Stimulated activated CD8-positive, alpha-beta memory T cell treated with anti-CD3 and anti-CD28 coated beads, Interleukin-15, amount 100 ng/mL, for 48 hours (primary cell): ENCODE data around the gene SERINC5.
"Not testable (repeated sequence)": the region's sequence is repeated elsewhere in the genome, so short reads cannot be mapped to it uniquely, and the experiment has no call there.

Experiments used
- DNase-seq, 2 donors: peaks; one replicate each; pipeline ENCODE4 v3.0.0-alpha.2; 2020; ENCODE audit warnings: low read depth in 2 of 2

The SERINC5 gene

DNA sequence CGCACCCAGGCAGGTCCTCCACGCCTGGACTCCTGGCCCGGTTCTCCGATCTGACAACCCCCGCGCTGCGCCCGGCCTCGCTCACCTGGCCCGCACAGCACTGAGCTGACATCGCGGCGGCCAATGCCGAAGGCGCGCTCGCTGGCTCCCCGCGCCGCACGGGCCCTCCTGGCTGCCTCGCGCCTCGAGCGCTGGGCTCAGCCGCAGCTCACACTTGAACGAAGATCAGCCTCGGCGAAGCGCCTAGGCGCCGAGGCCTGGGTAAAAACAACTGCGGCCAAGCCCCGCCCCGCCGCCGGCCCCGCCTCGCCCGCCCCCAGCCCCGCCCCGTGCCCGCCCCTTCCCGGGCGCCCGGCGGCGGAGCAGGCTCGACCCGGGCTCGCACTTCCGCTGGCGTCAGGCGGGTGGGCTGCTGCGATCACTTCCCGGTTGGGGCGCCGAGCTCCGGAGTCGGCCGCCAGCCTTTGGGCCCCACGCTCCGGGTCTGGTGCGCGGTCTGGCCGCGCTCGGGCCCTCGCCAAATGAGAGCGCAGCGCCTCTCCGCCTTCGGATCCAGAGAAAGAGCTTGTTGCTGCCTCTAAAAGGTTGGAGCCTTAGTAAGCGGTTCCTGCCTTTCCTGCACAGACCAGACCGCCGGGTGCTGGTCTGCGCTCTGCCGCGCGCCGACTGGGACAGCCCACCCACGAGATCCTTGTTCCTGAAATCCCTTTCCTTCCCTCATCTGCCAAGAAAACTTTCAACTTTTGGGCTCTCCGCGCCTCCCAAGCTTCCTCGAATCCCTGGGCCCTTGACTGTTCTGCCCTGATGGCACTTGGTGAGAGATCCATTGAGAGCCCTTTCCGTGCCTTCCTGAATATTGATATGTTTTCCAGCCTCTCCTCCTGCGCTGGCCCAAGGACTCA lies at the start of gene SERINC5:
TSS of gene SERINC5 (minus strand) at position 238 of the 902 bp plus-strand sequence. CDS start at position 112, 126 bp downstream.
- DNase-seq = peak; percentile 83 to 84

DNA sequence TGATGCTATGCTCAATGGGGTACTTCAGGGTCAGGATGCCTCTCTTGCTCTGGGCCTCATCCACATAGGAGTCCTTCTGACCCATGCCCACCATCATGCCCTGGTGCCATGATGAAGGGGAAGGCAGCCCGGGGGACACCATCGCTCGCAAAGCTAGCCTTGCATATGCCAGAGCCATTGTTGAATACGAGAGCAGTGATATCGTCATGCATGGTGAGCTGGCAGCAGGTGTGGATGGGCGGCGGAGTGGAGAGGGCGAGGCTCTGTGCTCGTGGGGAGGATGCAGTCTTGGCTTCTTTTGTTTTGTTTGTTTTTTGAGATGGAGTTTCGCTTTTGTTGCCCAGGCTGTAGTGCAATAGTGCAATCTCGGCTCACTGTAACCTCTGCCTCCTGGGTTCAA lies 46.8 kb upstream of the SERINC5 start:
- no peak for DNase-seq

DNA sequence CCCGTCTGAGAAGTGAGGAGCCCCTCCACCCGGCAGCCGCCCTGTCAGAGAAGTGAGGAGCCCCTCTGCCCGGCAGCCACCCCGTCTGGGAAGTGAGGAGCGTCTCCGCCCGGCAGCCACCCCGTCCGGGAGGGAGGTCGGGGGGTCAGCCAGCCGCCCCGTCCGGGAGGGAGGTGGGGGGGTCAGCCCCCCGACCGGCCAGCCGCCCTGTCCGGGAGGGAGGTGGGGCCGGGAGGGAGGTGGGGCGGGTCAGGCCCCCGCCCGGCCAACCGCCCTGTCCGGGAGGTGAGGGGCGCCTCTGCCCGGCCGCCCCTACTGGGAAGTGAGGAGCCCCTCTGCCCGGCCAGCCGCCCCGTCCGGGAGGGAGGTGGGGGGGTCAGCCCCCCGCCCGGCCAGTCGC lies 45.5 kb upstream of the SERINC5 start:
- DNase-seq = not testable (repeated sequence)

DNA sequence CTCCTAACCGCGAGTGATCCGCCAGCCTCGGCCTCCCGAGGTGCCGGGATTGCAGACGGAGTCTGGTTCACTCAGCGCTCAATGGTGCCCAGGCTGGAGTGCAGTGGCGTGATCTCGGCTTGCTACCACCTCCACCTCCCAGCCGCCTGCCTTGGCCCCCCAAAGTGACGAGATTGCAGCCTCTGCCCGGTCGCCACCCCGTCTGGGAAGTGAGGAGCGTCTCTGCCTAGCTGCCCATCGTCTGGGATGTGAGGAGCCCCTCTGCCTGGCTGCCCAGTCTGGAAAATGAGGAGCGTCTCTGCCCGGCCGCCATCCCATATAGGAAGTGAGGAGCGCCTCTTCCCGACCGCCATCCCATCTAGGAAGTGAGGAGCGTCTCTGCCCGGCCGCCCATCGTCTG lies 44.9 kb upstream of the SERINC5 start:
- DNase-seq = not testable (repeated sequence)

DNA sequence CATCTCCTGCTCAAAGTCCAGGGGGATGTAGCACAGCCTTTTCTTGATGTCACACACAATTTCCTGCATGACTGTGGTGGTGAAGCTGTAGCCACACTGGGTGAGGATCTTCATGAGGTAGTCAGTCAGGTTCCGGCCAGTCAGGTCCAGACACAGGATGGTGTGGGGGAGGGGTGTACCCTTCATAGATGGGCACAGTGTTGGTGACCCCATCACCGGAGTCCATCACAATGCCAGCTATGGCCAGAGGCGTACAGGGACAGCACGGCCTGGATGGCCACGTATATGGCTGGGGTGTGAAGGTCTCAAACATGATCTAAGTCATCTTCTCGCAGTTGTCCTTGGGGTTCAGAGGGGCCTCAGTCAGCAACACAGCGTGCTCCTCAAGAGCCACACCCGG lies 44.3 kb upstream of the SERINC5 start:
- no peak for DNase-seq

DNA sequence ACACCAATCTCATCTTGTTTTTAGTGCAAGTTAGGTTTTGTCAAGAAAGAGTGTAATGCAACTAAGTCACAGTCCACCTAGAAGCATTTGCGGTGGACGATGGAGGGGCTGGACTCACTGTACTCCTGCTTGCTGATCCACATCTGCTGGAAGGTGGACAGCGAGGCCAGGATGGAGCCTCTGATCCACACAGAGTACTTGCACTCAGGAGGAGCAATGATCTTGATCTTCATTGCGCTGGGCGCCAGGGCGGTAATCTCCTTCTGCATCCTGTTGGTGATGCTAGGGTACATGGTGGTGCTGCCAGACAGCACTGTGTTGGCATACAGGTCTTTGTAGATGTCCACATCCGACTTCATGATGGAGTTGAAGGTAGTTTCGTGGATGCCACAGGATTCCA lies 43.8 kb upstream of the SERINC5 start:
- DNase-seq = no peak

DNA sequence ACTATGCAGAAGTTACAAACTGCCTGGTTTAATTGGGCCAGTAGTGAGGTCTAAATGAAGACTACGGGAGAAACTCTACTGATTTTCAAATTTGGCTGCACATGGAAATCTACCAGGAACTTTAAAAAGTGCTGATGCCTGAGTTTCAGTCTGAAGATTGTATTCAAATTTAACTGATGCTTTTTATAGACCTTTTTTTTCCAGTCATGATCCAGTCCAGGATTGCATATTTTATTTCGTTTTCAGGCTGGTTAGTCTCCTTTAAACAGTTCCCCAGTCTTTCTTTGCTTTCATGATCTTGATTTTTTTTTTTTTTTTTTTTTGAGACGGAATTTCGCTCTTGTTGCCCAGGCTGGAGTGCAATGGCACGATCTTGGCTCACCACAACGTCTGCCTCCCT lies 40.3 kb upstream of the SERINC5 start:
- no peak for DNase-seq

DNA sequence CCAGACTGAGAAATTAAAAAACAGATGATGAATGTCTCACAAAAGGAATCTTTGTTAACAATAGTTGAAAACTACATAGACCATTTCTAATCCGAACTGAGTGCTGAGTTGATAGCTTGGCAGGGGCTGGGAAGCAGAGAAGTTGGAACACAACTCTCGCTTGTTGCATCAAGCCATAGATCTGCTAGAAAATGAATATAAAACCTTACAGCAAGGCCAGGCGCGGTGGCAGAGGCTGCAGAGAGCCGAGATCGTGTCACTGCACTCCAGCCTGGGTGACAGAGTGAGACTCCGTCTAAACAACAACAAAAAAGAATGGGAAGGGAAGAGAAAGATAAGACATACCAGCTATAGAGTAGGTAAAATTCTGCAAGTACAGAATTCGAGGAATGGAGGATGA lies 35.9 kb upstream of the SERINC5 start:
- DNase-seq = no peak

DNA sequence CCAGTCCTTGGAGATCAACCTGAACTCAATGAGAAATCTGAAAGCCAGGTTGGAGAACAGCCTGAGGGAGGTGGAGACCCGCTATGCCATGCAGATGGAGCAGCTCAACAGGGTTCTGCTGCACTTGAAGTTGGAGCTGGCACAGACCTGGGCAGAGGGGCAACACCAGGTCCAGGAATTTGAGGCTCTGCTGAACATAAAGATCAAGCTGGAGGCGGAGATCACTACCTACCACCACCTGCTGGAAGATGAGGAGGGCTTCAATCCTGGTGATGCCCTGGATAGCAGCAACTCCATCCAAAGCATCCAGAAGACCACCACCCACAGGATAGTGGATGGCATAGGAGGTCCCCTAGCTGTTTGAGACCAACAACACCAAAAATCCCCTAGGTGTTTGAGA lies 33.5 kb upstream of the SERINC5 start:
- no peak for DNase-seq

DNA sequence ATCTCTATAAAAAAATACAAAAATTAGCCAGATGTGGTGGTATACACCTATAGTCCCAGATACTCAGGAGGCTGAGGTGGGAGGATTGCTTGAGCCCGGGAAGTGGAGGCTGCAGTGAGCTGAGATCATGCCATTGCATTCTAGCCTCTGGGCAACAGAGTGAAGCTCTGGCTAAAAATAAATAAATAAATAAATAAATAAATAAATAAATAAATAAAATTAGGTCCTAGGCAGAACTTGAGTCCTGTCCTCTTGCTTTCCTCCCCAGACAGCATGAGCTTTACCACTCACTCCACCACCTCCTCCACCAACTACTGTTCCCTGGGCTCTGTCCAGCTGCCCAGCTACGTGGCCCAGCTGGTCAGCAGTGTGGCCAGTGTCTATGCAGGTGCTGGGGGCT lies 32.3 kb upstream of the SERINC5 start:
- DNase-seq = no peak

DNA sequence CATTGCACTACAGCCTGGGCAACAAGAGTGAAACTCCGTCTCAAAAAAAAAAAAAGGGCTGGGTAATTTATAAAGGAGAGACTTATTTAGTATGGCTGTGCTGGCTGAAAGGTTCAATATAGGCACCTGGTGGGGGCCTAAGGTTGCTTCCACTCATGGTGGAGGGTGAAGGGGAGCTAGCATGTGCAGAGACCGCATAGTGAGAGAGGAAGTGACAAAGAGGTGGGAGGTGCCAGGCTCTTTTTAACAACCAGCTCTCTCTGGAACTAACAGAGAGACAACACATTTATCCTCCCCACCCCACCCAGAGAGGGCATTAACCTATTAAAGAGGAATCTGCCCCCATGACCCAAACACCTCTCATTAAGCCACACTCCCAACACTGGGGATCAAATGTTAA lies 28.9 kb upstream of the SERINC5 start:
- DNase-seq = no peak

DNA sequence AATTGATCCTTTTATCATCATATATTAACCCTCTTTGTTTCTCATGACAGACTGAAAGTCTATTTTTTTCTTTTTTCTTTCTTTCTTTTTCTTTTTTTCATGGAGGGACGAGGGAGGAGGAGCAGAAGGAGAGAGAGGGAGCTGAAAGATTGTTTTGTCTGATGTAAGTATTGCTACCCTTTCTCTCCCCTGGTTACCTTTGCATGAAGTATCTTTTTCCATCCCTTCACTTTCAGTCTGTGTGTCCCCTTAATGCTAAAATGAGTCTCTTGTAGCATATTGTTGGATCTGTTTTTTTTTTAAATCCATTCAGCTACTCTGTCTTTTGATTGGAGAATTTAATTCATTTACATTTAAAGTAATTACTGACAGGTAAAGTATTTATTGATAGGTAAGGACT lies 27.5 kb upstream of the SERINC5 start:
- DNase-seq = no peak

DNA sequence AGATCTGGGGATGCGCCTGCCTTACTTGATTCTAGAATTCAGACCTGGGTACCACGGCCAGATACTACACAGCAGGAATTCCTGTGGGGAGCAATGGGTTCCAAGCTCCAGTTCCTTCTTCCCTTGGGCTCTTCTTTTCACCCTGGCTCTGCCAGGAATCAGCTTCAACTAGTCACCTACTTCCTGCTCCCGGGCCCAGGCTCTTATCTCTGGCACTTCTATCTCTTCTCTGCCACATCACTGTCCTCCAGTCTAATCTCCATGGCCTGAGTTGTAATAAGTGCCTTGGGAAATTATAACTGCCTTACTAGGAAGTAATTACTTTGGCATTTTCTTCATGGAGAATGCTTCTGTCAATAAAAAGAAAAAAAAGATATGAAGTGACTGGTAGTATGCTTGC lies 26.2 kb upstream of the SERINC5 start:
- DNase-seq = no peak

DNA sequence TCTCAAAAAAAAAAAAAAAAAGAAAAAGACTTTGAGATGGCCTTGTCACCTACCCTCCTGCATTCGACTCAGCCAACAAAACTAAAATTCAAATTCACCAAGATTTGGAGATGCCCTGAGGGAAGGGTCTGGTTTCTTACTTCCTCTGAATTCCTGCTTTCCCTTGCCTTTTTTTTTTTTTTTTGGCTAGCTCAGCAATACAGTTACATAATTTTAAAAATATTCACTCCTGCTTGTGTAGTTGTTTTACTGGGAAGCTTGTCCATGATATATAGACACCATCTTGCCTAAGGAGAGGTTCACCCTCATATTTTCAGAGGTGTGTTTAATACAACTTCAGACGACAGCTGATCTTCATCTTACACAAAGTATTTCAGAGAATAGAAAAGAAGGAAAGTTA lies 21.3 kb upstream of the SERINC5 start:
- DNase-seq = no peak

DNA sequence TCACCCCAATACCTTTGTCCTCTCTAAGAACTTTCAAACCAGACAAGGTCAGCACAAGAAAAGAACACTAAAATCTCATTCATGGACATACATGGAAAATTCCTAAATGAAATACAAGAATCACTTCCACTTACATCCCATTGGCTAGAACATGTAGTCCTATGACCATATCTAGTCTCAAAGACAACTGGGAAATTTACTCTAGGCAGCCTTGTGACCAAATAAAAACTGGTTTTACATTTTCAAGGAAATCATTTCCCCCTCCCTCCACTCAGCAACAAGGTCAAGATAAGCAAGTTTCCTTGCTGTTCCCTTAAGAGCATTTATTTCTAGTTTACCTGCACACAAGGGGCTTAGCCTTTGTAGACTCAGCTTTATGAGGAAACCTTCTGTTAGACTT lies 20.3 kb upstream of the SERINC5 start:
- DNase-seq = no peak

DNA sequence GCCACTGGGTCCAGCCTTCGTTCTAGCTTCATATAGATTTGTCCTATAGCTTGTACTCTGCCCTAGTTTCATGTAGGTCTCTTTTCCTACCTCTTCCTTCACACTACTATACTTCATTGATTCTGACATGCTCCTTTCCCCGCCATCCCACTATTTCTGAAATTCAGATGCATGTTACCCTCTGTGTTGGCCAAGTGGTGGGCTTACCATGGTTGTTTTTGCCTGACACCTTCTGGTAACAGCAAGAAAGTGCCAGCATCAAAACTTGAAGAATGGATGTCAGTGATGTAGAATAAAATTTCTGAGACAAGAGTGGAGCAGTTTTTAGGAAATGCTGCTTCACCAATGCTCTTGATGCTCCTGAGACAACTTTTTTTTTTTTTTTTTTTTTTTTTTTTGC lies 19.5 kb upstream of the SERINC5 start:
- DNase-seq = no peak

DNA sequence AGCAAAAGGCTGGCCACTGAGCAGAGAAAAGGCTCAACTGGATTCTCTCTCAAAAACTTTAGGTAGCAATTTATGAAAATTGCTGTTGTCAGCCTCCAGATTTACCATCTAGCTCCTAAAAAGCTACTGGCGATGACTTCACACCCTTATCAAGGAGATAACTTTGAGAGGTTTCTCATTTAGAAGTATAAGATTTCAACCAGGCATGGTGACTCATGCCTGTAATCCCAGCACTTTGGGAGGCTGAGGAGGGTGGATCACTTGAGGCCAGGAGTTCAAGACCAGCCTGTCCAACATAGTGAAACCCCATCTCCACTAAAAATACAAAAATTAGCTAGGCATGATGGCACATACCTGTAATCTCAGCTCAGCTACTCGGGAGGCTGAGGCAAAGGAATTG lies 14.7 kb upstream of the SERINC5 start:
- not testable (repeated sequence) for DNase-seq

DNA sequence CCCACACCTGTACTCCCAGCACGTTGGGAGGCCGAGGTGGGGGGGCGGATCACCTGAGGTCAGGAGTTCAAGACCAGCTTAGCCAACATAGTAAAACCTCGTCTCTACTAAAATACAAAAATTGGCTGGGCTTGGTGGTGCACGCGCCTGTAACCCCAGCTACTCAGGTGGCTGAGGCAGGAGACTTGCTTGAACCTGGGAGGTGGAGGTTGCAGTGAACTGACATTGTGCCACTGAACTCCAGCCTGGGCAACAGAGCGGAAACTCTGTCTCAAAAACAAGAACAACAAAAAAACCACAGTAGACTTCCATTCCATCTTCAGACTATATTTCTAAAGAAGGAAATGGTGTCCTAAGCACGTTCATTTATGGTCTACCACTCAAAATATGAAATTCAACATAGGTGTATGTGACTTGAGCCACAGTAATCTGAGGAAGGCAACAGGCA lies 14.2 kb upstream of the SERINC5 start:
- no peak for DNase-seq

DNA sequence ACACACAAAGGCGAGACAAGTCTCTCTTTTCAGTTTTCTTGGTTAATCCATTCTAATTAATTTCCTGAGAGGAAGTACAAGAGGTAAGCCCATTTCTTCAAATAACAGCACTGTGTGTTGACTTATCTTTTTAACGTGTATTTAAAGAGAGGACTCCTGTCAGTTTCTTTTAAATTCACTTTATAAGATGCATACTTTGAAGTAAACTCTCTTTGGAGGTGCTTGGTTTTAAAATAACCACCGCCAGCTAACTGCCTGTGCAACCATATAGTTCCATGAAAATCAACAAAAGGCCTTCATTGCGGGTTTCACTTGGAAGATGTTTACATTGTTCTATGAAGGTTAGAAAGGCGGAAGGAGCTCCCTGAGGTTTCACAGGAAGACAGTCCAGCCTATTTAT lies 13.1 kb upstream of the SERINC5 start:
- DNase-seq = no peak

DNA sequence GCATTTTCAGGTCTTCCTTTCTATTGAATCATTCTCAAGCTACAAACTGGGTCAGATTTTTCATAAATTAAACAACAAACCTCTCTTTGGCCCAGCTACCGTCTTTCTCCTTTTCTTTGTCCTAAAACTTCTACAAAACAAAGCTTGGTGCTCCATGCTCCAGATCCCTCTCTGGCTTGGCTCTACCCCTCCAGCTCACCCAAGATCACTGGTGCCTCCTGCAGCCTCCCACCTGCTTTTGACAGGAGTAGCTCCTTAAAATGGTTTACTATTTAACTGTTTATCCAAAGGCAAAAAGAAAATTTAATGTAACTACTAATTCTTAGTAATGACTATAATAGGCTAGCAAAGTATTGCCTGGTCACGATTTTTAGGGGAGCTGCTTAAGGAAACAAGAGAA lies 10.7 kb upstream of the SERINC5 start:
- no peak for DNase-seq

DNA sequence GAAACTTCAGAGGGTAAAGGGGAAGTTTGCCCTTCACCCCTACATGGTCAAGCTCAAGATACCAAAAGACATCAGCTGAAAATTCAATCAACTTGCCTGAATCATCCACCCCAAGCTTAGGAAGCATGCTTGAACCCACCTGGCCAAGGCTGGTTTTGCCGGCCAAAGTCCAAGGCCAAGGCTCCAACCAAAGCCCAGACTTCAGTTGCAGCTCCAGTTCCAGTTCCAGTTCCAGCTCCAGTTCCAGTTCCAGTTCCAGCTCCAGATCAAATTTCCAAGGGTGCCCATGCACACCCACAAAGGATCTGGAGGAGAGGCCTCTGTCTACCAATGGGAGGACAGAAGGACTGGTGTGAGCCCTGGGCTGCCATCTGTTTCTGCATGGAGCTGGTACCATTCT lies 4.6 kb upstream of the SERINC5 start:
- no peak for DNase-seq

DNA sequence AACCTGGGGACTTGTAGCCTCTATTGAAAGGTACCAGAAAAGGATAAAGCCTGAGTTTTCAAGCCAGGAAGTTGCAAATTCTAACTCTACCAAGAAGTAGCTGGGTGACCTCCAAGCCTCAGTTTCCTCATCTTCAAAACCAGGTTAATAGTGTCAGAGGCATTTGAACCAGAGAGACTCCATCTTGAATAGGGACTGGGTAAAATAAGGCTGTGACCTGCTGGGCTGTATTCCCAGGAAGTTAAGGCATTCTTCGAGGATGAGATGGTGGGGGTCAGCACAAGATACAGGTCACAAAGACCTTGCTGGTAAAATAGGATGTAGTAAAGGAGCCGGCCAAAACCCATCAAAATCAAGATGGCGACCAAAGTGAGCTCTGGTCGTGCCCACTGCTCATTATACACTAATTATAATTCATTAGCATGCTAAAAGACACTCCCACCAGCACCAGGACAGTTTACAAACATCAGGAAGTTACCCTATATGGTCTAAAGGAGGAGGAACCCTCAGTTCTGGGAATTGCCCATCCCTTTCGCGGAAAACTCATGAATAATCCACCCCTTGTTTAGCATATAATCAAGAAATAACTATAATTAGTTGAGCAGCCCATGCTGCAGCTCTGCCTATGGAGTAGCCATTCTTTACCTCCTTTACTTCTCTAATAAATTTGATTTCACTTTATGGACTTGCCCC lies 3.8 kb upstream of the SERINC5 start:
- no peak for DNase-seq

DNA sequence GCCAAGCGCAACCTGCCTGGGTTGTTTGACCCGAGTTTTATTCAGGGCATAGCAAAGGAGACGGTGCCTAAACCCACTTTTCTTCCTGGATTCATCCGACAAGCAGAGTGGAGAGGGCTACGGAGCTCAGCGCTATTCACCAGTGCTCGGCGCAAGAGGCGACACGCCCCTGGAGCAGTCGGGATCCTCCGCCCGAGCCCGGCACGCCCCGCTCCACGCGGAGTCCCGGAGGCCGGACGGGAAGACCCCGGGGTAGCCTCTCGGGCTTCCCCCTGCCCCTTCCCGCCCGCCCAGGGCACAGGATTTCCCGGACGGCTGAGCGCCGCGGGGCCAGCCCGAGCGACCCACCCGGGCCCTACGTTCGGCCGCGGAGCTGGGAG lies 427 bp downstream of the SERINC5 start:
- peak; percentile 39 to 40 for DNase-seq
